HG02970 (cell line): ENCODE data around the gene SERINC2.
A peak's percentile ranks its signal among the peaks of the same experiment; 100 is the strongest.

Experiments
- ATAC-seq: cut with Tn5 transposase; IDR thresholded peaks from one replicate; pipeline ENCODE4 v1.9.1; 2021; ENCODE audit warnings: mild to moderate bottlenecking, moderate library complexity, moderate number of reproducible peaks; ENCODE audit not compliant: unreplicated experiment, low FRiP score

Gene SERINC2

DNA sequence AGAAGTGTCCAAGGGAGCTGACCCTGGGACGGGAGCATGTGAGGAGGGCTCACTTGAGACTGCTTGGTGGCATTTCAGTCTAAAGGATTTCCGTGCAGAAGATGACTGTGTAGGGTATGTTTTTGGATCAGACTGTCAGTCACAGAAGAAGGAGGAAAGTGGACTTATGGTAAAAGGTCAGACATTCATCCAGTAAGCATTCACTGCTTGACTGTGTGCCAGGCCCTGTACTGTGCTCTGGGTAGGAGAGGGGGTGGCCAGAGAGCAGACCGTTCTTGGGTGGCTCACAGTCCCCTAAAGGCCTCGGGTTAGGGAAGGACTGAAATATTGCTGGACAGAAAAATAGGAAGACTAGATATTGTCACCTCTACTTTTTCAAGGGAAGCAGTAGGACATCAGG is 2.1 kb upstream of the SERINC2 start:
- no peak for ATAC-seq

DNA sequence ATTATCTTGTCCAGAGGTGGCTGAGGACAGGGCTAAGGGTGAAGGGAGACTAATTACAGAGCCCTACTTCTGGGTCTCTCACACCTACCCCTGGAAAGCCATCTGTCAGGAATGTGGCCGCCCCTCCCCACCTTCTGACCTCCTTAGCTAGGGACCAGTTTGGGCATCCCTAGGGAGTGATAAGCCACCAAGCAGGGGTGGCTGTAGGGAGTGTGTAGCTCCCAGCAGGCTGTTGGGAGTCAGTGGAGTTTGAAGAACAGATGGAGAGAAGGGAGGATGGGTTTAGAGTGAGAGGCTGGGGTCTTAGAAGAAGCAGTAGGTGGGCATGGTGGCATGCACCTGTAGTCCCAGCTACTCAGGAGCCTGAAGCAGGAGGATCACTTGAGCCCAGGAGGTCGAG is 808 bp upstream of the SERINC2 start:
- ATAC-seq: no peak

DNA sequence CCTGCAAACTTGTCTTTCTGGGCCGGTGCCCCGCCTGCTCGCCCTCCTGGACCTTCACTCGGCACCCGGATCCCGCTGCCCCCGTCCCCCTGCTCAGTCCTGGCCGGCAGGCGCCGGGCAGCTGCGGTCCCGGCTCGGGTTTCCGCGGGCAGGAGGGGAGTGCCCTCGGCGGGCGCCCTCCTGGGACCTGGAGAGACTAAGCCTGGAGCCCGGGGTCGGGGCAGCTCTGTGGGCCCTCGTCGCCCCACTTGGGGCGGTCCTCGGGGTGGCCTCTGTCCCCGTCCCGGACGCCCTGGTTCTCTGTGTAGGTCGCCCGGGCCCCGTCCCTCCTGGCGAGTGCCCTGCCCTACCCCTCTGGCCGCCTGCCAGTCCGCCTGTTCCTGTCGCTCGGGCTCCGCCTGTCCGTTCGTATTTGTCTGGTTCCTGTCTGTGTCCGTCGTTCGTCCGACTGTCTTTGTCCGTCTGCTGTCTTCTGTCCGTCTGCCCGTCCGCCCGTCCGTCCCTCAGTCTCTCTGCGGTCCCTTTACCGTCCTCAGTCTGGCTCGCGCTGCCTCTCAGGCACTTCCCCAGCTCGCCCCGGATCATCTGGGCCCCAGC is 490 bp downstream of the SERINC2 start:
- no peak for ATAC-seq

DNA sequence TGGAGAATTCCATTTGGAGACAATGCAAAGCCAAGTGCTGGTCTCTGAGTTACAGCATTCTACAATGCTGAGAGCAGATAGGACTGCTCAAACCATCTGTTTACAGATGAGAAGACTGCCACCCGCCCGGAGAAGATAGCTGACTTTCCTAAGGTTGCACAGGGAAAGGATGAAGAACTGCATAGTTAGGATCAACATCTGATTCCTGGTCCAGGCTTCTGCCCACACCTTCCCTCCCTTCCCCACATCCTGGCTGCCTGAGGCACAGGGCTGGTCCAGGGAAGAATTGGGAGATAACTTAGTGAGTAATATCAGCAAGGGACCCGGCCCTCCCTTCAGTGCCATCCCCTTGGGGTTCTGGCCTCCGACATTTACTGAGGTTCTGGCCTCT is 2.0 kb downstream of the SERINC2 start:
- no peak for ATAC-seq

DNA sequence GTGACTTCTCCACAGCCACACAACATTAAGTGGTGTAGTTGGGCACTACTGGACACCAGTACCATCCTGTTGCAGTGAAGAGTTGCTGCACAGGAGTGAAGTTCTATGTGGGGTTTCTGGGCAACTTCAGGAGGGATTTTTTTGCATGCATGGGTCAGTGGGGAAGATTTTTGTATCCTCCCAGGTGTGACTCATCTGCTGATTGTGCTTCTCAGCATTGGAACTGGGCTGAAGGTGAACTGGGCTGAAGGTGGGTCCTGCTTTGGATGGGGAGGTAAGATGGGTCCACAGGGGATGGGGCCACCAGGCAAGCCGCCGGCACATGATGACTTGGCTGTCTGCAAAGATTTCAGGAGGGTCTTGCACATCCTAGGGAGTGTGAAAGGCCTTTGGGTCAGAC is 2.6 kb downstream of the SERINC2 start:
- ATAC-seq: no peak

DNA sequence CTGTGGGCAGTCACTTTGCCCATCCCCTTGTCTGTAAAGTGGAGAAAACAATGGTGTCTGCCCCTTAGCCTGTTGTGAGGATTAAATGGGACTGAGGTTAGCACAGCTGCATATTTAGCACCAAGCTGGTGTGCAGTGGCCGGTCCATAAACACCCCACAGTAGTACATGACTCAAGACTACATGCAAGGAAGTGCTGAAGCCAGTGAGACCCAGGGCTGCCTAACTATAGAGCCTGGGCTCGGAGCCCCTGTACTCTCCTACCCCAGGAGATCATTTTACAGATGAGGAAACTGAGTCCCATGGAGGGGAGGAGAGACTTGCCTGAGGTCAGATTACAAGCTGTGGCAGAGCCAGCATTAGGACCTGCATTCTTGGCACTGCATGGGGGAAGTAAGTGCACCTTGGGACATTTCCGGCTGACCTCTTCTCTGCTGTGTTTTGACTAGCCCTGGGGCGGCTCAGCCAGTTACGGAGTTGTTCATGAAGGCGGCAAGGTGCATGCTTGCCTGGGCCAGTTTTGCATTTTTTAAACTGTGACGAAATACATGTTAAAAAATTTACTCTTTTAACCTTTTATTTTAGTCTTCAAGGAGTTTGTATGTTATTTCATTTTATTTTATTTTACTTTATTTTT is 3.2 kb downstream of the SERINC2 start:
- ATAC-seq: no peak

DNA sequence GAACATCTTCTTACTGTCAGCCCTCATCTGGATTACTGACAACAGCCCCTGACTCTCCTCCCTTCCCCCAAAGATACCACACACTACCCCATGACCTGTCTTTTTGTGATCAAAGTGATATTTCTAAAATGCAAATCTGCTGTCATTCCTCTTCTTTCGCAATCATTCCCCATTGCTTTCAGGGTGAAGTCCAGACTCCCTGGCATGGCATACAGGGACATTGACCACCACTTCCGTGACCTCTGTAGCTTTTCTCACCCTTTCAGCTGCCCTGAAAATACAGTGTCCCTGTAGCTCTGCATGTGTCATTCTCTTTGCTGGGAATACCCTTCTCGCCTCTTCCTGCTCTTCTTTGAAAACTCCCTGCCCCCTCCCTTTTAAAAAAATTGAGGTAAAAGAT is 4.1 kb downstream of the SERINC2 start:
- ATAC-seq: no peak

DNA sequence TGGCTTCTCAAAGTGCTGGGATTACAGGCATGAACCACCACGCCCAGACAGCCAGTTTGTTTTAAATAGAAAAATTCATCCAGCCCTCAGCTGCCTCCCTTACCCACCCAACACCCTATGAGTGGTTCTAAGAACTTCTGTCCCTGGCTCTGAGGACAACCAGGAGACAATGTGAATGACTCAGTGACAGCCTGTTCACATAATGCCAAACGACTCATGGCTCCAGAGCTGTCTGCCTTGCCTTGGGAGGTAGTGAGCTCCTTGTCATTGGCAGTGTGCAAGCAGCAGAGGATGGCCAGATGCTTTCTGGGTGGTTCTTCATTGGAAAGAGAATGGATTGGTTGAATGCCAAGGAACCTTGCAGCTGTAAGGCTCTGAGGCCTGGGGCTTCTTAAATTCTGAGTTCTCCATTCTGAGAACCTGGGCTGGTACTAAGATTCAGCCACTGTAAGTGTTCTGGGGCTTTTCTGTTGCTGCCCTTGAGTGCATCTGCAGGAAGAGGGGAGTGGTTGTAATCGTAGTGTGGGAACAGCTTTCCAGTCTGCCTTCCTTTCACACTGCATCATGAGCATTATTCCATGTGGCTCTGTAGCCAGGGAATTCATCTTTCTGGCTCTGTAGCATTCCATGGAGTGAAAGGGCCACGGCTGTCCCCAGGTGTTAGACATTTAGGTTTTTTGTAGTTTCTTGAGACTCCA is 5.8 kb downstream of the SERINC2 start:
- ATAC-seq: no peak

DNA sequence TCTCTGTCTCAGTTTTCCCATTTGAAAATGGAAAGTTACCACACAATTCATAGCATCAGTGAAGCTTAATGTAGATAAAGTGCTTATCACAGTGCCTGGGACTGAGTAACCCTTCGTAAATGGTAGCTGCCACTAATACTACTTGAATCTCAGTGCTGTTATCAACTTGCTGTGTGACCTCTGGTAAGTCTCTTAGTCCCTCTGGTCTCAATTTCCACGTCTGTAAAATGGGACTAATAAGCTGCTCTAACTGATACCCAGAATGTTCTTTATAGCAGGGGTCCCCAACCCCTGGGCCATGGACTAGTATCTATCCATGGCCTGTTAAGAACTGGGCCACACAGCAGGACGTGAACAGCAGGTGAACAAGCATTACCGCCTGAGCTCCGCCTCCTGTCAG is 7.7 kb downstream of the SERINC2 start:
- no peak for ATAC-seq

DNA sequence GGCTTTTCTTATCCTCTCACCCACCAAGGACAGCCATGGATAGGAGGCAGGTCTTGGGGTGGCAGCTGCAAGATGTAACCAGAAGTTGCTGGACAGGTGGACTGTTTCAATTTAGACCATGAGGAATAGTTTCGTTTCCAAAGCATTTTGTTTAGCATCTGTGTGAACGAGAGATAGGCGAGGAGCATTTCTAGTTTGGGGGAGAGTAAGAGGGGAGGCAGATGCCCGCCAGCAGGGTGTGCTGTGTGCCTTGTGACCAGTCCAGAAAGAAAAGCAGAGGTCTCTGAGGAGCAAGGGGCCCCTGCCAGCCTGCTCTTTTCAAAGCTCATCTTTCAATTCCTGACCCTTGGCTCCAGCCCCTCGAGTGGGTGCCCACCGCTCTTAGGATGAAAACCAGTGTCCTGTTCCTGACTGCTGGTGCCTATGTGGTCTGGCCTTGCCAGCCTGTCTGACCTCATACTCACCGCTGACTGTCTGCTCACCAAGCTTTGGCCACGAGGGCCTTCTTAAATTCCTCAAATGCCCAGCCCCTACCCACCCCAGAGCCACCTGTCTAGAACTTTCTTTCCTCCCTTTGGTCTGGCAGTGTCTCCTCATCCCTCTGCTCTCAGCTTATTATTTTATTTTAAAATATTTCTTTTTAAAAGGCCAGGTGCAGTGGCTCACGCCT is 8.5 kb downstream of the SERINC2 start:
- ATAC-seq: no peak

DNA sequence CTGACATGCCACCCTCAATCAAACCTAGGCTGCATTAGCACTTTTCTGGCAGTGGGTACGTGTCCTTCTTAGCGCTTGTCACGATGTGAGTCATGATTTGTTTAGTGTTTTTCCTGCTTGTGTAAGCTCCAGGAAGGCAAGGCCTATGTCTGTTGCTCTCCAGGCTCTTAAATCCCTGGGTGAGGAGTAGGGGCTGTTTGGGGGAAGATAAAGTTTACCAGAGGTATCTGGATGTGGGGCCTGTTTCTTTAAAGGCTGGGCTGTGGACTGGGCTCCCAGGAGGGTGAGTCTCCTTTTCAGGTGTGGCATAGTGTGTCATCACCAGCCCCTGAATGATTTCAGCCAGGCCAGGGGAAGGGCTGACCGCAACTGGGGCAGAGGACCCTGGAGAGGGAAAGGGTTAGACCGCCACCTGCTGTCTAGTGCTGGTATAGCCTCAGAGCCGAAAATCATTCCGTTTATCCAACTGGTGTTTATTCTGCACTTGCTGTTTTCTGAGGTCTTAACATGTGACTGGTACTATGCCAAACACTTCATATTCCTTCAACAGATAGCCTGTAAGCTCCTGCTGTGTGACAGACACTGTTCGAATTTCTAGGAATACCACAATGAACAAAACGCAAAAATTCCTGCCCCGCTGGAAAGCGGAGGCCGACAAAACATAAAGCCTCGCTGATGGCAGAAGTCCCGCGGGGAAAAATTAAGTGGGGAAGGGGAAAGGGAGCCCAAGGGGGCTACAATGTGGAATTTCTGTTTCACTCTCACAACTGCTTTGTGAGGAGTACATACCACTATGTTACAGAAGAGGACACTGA is 9.7 kb downstream of the SERINC2 start:
- no peak for ATAC-seq

DNA sequence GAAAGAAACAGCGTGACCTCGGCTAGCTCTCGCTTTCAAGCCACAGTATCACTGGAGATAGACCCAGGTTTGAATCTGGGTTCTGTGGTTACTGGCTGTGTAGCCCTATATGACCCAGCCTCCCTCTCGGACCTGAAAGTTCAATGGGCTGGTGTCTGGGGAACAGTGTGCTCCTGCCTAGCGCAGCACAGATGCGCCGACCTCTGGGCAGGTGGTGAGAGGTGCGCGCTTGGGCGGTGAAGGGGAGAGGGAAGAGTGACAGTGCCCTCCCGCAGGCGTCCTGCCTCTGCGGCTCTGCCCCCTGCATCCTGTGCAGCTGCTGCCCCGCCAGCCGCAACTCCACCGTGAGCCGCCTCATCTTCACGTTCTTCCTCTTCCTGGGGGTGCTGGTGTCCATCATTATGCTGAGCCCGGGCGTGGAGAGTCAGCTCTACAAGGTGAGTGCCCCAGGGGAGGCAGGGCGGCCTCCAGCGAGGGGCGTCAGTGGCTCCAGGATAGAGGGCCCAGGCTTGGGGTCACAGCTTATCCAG is 10.5 kb downstream of the SERINC2 start:
- ATAC-seq: peak; percentile 75

DNA sequence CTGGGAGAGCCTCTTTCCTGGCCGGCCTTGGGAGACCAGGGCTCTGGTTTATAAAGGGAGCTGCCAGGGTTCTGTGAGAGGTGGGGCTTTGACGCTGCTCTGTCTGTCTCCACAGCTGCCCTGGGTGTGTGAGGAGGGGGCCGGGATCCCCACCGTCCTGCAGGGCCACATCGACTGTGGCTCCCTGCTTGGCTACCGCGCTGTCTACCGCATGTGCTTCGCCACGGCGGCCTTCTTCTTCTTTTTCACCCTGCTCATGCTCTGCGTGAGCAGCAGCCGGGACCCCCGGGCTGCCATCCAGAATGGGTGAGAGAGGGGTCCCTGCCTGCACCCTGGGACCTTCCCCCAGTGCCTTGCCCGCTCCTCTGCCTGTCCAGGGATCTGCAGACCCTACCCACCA is 11.6 kb downstream of the SERINC2 start:
- no peak for ATAC-seq

DNA sequence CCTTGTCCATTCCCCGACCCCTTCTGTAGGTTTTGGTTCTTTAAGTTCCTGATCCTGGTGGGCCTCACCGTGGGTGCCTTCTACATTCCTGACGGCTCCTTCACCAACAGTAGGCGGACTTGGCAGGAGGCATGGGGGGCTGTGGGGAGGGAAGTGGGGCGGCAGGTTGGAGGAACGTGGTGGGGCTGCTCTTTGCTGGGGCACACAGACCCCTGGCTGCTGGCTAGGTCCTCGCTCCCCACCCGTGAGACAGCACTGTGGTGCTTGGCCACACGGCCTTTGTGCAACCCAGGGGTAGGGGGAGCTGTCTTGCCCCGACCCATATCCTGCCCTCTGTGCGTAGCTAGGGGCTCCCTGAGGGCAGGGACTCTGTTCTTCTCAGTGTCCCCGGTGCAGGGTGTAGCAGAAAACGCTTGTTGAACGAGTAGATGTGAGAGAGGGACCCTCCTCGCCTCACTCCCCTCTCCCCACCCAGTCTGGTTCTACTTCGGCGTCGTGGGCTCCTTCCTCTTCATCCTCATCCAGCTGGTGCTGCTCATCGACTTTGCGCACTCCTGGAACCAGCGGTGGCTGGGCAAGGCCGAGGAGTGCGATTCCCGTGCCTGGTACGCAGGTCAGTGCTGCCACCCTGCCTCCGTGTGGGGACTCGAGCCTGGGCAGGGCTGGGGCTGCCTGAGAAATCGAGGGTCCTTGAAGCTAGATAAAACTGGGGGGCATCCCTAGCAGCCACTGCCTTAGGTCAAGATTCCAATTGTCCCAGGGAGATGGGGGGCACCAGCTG is 12.5 kb downstream of the SERINC2 start:
- ATAC-seq: no peak

DNA sequence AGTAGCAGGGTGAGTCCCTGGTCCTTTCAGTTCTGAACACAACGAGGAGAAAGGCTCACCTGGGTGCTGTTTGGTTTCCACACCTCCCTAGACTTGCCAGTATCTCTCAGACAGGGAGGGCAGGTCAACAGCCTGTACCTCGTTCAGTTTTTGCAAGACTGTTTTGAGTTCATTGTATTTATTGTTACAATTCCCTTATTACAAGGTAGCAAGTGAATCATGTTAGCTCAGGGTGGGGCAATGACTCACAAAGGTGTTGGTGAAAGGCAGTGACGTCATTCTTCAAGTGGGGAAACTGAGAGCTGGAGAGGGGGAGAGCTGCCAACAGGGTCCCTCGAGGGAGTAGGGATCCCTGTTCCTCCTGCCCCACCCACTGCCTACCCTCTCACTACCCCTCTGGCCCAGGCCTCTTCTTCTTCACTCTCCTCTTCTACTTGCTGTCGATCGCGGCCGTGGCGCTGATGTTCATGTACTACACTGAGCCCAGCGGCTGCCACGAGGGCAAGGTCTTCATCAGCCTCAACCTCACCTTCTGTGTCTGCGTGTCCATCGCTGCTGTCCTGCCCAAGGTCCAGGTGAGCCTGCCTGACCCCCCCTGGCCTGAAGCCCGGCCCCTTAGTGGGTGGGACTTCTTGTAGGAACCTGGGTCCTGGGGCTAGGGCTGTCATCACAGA is 13.4 kb downstream of the SERINC2 start:
- no peak for ATAC-seq

DNA sequence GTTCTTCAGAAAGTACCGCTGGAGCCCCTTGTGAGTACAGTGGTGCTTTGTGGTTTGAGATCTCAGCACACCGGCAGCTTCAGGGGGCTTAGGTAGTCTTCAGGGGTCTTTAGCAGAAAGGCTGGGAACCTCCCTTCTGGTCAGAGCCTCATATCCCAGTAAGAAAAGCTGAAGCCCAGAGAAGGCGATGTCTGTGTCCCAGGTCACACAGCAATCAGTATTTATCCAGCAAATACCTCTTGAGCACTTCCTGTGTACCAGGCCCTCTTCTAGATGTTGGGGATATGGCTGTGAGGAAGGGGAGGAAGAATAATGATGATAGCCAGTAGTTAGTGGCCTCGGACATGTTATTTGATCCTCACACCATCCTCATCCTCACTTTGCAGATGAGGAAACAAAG is 14.3 kb downstream of the SERINC2 start:
- ATAC-seq: no peak

DNA sequence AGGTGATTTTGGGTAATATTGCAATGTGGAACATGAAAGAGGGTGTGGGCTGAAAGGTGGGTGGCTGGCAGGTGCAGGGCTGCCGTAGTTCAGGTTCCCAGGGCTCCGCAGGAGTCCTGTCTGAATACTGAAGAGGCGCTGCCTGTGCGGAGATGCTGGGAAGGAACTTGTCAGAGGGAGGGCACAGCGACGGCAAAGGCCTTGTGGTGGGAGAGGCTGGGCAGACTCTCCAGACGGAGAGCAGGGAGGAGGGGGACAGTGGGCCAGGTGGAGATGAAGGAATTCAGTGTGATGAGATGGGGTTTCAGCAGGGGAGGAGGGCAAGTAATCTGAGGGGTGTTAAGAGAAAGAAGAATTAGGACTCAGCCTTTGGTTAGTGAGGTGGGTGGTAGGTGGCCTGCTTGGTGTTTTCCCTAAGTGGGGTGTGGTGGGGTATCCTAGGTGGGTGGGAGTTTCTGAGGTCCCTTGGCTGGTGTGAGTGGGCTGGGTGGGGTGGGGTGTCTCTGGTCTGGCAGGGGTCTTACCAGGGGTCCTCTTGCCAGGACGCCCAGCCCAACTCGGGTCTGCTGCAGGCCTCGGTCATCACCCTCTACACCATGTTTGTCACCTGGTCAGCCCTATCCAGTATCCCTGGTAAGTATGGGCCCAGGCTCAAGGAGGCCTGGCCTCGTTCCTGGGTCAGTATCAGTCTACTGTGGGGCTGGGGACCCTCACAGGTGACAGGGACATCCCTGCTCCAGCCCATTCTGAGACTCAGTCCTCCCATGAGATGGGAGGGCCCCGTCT is 15.6 kb downstream of the SERINC2 start:
- no peak for ATAC-seq

DNA sequence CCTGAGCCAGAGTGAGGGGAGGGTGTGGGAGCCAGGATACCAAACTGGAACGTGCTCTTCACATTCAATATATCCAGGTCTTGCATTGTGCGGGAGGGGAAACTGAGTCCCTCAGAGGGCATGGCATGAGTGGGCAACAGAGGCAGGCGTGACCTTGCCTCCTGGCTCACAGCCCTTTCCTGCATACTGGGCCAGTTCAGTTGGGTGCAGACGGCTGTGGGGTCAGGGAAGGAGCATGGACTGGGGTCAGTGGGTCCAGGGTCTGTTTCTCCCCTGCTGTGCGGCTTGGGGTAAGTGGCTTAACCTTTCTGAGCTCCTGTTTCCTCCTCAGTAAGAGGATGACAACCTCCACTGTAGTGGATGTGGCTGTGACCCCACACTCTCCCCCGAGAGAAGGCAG is 16.6 kb downstream of the SERINC2 start:
- ATAC-seq: no peak
